Heart right ventricle (tissue), 16 donors: Measurements from ENCODE around the gene IL6R. TPM values are rescaled to one million over a fixed set of nuclear protein-coding genes. Genes with fewer than 3 reads are reported as not detected.

Experiments
- ATAC-seq, 8 donors: fragments of 200-7000 bp; cut with Tn5 transposase; one replicate each; pipeline ENCODE4 v1.9.1; 2020; ENCODE audit warnings: mild to moderate bottlenecking in 8 of 8, moderate library complexity in 8 of 8, moderate number of reproducible peaks in 1 of 8
- DNase-seq, 2 donors: peaks; one replicate each; pipeline ENCODE4 v3.0.0-alpha.2; 2020
- H3K27ac ChIP-seq, 10 donors: fragments of 200-600 bp; sonication (generic) in 2 of 10; one replicate each; pipeline versions ENCODE4 v1.5.0 to v1.8.0; 2020 to 2022; ENCODE audit warnings: mild to moderate bottlenecking in 3 of 10
- H3K27me3 ChIP-seq, 7 donors: fragments of 200-600 bp; one replicate each; pipeline ENCODE4 v1.8.0; 2021 to 2022; ENCODE audit warnings: mild to moderate bottlenecking in 2 of 7
- H3K36me3 ChIP-seq, 9 donors: fragments of 200-600 bp; sonication (generic) in 1 of 9; one replicate each; pipeline versions ENCODE4 v1.5.0 to v1.8.0; 2020 to 2022; ENCODE audit warnings: mild to moderate bottlenecking in 2 of 9
- H3K4me1 ChIP-seq, 9 donors: fragments of 200-600 bp; sonication (generic) in 1 of 9; one replicate each; pipeline versions ENCODE4 v1.5.0 to v1.8.0; 2020 to 2022; ENCODE audit warnings: mild to moderate bottlenecking in 4 of 9
- H3K4me3 ChIP-seq, 10 donors: fragments of 200-600 bp; sonication (generic) in 2 of 10; one replicate each; pipeline versions ENCODE4 v1.5.0 to v1.8.0; 2020 to 2022; ENCODE audit warnings: mild to moderate bottlenecking in 7 of 10, moderate library complexity in 2 of 10
- H3K9me3 ChIP-seq, 11 donors: fragments of 200-600 bp in 10 of 11; sonication (generic) in 2 of 11; one replicate each; pipeline versions ENCODE4 v1.5.0 to v1.8.0; 2013 to 2022; ENCODE audit warnings: mild to moderate bottlenecking in 2 of 11, control low read depth in 1 of 11, moderate library complexity in 1 of 11
- CTCF ChIP-seq, 9 donors: fragments of 200-600 bp; sonication (generic) in 2 of 9; IDR thresholded peaks; one replicate each; pipeline versions ENCODE4 v1.5.0 to v1.8.0; 2021 to 2022; ENCODE audit warnings: antibody characterized with exemption in 9 of 9, mild to moderate bottlenecking in 5 of 9, moderate library complexity in 1 of 9
- WGBS, 2 donors: extraction: QIAGEN DNeasy Blood & Tissue Kit; methylation state at CpG; one replicate each; pipeline ENCODE4 v1.1.7; 2013; ENCODE audit warnings: inconsistent platforms in 1 of 2; 5-methylcytosine and 5-hydroxymethylcytosine counted together
- intact Hi-C, 10 donors: fragments of 100-400 bp; cut with DNase I; formaldehyde crosslinking; loops; one replicate each; pipeline versions ENCODE4 v1.11.1 to v1.14.2; 2022
- polyA plus RNA-seq, 2 donors: library from polyadenylated mRNA; stranded (reverse); fragments of 200-250 nt; gene quantifications; one replicate each; pipeline ENCODE4 v1.2.3, GENCODE V29; 2013
- total RNA-seq, 10 donors: library from RNA; stranded (reverse); fragmentation: NEBNext Ultra II Directional in 3 of 10; extraction: Animal tissue kit (Norgen Biotek cat#: 25700) in 3 of 10; gene quantifications; one replicate each; pipeline versions ENCODE4 v1.2.1 to v1.2.4, GENCODE V29; 2021 to 2023
- donor health status: Arrhythmogenic right ventricular cardiomyopathy.
- donor health status: ischemic (EF 13 %, LVEDD 7.1; RV severe dilation, severe dysfunction).
- donor health status: healthy with polysubstance abuse.
- donor health status: DM: no; HTN: yes; CAD: no.
- donor health status: DM: no; HTN: no; CAD: no.
- donor health status: ischemic (EF 25% LVEDD 6.9; RV normal size, moderate dysfunction).
- donor health status: ischemic (EF 25% LVEDD 5.7; RV mildly dilated, moderate dysfunction).
- donor health status: healthy.
- donor health status: DM: yes; HTN: yes; CAD: no.
- donor health status: Ischemic cardiomyopathy.
- donor health status: ischemic (EF 35%, LVEDD 5.7; RV mildly dilated, moderate dysfunction).
- donor health status: nonischemic (EF 11% LVEDD 7.7; RV severe dilation, severe dysfunction).
- donor health status: DM: yes; HTN: yes; CAD: no.
- donor health status: PGD.
- donor health status: ischemic (EF 29% LVEDD 5.4; RV normal size, mild dysfunction).
- donor health status: nonischemic (EF 23%, LVEDD 6.1; RV moderate dilation, normal function).

IL6R gene
- total and polyA plus RNA-seq, 12 donors, result 2.9 to 16.2 (median 9.3) TPM

GRCh38 chr1:154413177-154413783, 8.1 kb downstream of the IL6R start:
- no peak overlapping the region for H3K4me3 ChIP-seq
- peaks cover 0 to 6% (median 0%) of the 10 kb centered on the region in 9 donors for H3K36me3 ChIP-seq
- no peaks in the 10 kb centered on the region for H3K9me3 ChIP-seq
- DNase-seq (no peak), ATAC-seq (no peak)
- WGBS, 2 donors, result 85 to 87% methylated on average over 7 of the region's 7 CpGs
- no peak for TF ChIP-seq CTCF (IDR thresholded peaks at IDR 0.05)
- no peak overlapping the region for H3K27ac ChIP-seq
- intact Hi-C loops, result no loop called here
- H3K27me3 ChIP-seq, result no peaks in the 10 kb centered on the region
- peaks cover 10 to 72% (median 41%) of the 10 kb centered on the region in 9 donors for H3K4me1 ChIP-seq

- intact Hi-C loops, result no loop called here
Observed at GRCh38 chr1:154414606-154415005, 9.5 kb downstream of the IL6R start.

GRCh38 chr1:154416471-154417337, 11.6 kb downstream of the IL6R start:
- intact Hi-C loops, result no loop called here
- Histone ChIP-seq H3K4me3 (no peak overlapping the region), H3K9me3 (no peaks in the 10 kb centered on the region), H3K27me3 (no peaks in the 10 kb centered on the region), H3K4me1 (peaks cover 34 to 72% (median 55%) of the 10 kb centered on the region in 9 donors), H3K27ac (peak overlapping the region in 2 of 10 donors; percentile 6 to 91), H3K36me3 (peaks cover 0 to 4% (median 0%) of the 10 kb centered on the region in 9 donors)
- TF ChIP-seq CTCF (IDR thresholded peaks at IDR 0.05), result no peak
- no peak for DNase-seq
- 93 to 95% methylated on average over 10 of the region's 10 CpGs for WGBS, 2 donors
- no peak for ATAC-seq

More at GRCh38 chr1:154414606-154415005, 9.5 kb downstream of the IL6R start:
- Histone ChIP-seq H3K9me3 (no peaks in the 10 kb centered on the region), H3K36me3 (peaks cover 0 to 6% (median 0%) of the 10 kb centered on the region in 9 donors), H3K27me3 (no peaks in the 10 kb centered on the region), H3K27ac (peak overlapping the region in 6 of 10 donors; percentile 9 to 49 (median 44)), H3K4me3 (no peak overlapping the region), H3K4me1 (peaks cover 19 to 72% (median 44%) of the 10 kb centered on the region in 9 donors)
- TF ChIP-seq CTCF (IDR thresholded peaks at IDR 0.05), result no peak
- DNase-seq, result peak in 1 of 2 donors; percentile 73
- peak in 5 of 8 donors; percentile 17 to 75 (median 32) for ATAC-seq
- WGBS, 2 donors, result 59 to 67% methylated on average over 8 of the region's 8 CpGs

- 84 to 94% methylated on average over 3 of the region's 3 CpGs for WGBS, 2 donors
- no peak for DNase-seq
- H3K4me1 ChIP-seq, result peaks cover 34 to 73% (median 59%) of the 10 kb centered on the region in 9 donors
Observed at GRCh38 chr1:154417338-154417608, 12.1 kb downstream of the IL6R start.

More at GRCh38 chr1:154417338-154417608, 12.1 kb downstream of the IL6R start:
- peak overlapping the region in 4 of 10 donors; percentile 6 to 97 (median 91) for H3K27ac ChIP-seq
- no peaks in the 10 kb centered on the region for H3K27me3 ChIP-seq
- intact Hi-C loops, result no loop called here
- H3K4me3 ChIP-seq, result no peak overlapping the region
- H3K9me3 ChIP-seq, result no peaks in the 10 kb centered on the region
- ATAC-seq, result no peak
- no peak for TF ChIP-seq CTCF (IDR thresholded peaks at IDR 0.05)
- H3K36me3 ChIP-seq, result no peaks in the 10 kb centered on the region
